Stimulated activated CD8-positive, alpha-beta memory T cell treated with anti-CD3 and anti-CD28 coated beads, Interleukin-15, amount 100 ng/mL, for 24 hours (primary cell): Measurements from ENCODE around the gene OR1F1.
"Not testable (repeated sequence)": the region's sequence is repeated elsewhere in the genome, so short reads cannot be mapped to it uniquely, and the experiment has no call there.

Source experiments
- DNase-seq: peaks from one replicate; pipeline ENCODE4 v3.0.0-alpha.2; 2020; ENCODE audit warnings: low read depth

Gene OR1F1

DNA sequence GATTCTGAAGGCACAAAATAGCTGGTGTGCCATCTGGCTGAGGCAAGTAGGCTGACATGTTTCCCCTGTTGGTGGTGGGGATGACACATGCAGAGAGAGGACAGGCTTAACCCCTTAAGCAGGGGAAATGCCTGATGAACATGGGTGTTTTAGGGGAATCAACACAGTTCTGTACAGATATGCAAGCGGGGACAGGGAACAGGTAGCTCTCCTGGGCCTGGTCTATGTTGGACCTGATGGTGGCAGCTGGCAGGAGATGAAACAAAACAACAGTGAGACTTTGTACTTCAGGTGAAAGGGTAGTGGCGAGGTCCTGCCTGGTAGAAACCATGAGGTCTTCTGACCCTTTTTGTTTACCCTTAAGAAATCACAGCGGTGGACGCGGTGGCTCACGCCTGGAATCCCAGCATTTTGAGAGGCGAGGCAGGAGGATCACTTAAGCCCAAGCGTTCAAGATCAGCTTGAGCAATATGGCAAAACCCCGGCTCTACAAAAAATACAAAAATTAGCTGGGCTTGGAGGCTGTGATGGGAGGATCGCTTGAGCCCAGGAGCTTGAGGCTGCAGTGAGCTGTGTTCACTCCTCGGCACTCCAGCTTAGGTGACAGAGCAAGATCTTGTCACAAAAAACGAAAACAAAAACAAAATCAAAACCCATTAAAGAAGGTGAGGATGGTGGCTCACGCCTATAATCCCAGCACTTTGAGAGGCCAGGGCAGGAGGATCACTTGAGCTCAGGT, 10.5 kb downstream of the OR1F1 start:
- DNase-seq: no peak

DNA sequence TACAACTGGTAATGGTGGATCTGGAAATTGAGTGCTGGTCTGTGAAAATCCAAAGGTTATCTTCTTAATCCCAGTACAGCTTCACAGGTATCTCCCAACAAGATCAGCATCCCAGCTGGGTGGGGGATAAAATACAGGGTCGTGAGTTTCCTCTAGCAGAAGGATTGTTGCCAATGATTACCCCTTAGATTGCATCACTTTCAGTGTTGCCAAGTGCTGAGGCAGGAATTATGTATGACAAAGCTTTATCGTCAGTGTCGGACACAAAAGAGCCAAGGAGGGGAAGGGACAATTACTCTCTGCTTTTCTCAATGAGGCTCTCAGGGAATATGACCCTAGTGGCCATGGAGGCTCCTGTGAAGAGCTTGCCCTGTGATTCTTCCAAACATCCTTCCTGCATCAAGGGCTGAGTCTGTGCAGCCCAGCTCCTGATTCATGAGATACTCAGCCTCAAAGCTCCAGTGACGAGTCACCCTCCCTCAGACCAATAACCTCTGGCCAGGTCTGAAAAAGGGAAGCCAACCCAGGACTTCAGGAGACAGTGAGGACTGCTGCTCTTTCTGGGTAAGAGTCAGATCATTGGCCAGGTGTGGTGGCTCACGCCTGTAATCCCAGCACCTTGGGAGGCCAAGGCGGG, 15.0 kb downstream of the OR1F1 start:
- DNase-seq: no peak

DNA sequence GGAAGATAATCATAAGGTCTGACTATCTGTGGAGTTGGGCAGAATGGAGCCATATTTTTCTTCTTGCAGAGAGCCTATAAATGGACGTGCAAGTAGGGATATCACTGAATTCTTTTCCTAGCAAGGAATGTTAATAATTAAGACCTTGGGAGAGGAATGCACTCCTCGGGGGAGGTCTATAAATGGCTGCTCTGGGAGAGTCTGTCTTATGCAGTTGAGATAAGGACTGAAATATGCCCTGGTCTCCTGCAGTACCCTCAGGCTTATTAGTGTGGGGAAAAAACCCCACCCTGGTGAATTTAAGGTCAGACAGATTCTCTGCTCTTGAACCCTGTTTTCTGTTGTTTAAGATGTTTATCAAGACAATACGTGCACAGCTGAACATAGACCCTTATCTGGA, 17.9 kb downstream of the OR1F1 start:
- not testable (repeated sequence) for DNase-seq

DNA sequence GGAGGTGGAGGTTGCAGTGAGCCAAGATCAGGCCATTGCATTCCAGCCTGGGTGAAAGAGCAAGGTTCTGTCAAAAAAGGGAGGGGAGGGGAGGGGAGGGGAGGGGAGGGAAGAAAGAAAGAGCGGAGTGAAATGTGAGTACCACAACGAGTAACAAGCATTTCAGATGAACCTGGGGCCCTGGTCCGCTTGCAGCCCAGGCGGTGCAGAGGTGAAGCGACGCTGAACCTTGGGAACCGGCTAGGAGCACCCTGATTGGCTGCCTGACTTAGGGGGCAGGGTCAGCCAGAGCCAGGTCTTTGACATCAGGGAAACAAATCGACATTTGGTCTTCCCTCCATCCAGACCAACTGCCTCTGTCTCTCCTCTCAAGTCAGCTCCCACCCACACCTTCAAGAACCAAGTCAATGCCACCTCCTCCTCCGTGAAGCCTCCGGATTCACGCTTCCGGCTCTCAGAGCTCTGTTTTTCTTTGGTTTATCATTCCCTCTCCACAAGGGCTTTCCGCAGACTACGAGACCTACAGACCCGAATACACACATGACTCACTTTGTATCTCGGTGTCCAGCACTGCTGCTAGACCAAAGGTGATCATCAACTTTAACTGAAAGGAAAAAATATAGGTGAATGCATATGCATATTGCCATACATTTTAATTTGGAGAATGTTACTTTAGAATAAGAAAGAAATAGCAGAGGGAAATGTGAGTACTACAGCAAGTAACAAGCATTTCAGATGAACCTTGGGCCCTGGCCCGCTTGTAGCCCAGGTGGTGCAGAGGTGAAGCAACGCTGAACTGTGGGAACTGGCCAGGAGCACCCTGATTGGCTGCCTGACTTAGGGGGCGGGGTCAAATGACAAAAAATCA, 19.3 kb downstream of the OR1F1 start:
- DNase-seq: no peak

DNA sequence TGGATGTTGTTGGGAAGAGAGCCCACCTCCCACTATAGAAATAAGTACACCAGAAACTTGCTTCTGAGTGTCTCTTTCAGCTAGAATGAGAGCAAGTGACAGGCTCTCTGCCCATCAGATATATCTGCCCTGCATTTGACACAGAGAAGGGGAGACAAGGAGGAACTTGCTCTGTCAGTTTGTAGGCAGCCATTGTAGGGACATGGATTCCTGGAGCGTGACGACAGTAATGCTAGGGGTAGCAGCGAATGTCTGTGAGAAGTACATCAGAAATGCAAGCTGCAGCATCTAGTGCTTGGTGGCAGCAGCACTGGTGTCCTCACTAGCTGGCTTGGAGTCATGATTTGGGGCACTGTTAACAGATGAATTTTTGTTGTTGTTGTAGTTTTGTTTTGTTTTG, 24.0 kb downstream of the OR1F1 start:
- no peak for DNase-seq

DNA sequence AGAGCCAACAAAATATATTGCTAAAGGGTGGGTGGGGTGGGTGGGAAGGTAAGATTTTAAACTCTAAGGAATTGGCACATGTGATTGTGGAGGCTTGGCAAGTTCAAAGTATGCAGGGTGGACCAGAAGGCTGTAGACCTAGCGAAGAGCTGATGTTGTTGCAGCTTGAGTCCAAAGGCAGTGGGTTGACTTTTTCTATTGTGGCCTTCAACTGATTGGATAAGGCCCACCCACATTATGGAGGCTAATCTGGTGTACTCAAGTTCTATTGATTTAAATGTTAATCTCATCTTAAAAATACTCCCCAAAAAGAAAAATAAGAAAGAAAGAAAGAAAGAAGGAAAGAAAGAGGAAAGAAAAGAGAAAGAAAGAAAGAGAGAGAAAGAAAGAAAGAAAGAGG, 24.6 kb downstream of the OR1F1 start:
- no peak for DNase-seq

DNA sequence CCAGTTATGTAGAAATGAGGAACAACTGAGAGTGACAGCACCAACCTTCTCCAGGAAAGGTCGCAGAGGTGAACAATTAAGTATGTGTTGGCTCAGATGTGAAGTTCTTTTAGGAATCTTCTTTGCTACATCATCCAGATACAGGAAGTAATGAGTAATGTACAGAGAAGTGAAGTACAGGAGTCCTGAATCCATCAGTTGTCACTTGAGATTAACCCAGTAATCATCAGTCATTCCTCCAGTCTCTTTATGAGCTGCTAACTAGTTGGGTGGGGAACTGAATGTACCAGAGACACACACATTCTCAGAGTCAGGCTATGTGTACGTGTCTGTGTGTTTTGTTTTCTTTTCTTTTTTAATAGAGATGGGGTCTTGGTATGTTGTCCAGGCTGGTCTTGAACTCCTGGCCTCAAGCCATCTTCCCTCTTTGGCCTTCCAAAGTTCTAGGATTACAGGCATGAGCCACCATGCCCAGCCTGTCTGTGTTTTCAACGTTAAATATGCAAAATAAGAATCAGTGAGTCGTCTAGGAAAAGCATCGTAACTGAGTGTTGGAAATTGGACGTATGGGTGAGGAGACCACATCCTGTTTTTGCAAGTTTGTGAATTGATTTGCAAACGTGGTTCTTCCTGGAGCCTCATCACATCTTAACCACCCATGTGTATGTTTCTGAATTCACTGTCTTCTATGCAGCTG, 27.0 kb downstream of the OR1F1 start:
- DNase-seq: no peak

DNA sequence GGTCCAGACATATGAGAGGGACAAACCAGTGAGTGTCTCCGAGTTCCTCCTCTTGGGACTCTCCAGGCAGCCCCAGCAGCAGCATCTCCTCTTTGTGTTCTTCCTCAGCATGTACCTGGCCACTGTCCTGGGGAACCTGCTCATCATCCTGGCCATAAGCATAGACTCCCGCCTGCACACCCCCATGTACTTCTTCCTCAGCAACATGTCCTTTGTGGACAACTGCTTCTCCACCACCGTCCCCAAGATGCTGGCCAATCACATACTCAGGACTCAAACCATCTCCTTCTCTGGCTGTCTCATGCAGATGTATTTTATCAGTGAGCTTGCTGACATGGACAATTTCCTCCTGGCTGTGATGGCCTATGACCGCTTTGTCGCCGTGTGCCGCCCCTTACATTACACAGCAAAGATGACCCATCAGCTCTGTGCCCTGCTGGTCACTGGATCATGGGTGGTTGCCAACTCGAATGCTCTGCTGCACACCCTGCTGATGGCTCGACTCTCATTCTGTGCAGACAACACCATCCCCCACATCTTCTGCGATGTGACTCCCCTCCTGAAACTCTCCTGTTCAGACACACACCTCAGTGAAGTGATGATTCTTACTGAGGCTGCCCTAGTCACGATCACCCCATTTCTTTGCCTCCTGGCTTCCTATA, 27.7 kb downstream of the OR1F1 start:
- no peak for DNase-seq

DNA sequence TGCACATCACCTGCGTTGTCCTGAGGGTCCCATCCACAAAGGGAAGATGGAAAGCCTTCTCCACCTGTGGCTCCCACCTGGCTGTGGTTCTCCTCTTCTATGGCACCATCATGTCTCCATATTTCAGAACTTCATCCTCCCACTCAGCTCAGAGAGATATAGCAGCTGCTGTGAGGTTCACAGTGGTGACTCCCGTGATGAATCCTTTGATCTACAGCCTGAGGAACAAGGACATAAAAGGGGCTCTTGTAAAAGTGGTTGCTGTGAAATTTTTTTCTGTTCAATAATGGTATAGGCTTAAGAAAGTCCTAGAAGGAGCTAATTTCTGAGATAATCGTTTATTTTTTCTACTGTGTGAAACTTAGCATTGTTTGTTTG, 28.2 kb downstream of the OR1F1 start:
- no peak for DNase-seq

DNA sequence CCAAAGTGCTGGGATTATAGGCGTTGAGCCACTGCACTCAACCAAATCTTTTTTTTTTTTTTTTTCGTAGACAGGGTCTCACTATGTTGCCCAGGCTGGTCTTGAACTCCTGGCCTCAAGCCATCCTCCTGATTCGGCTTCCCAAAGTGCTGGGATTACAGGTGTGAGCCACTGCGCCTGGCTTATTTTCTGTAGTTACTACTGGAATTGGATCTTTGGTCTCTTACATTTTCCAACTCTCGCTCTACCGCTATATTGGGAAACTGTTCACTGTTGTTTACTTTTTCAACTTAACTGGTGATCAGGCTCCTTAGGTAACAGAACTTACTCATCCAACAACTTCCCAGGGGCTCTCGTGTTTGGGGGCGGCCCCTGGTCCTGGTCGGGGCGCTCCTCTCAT, 32.8 kb downstream of the OR1F1 start:
- no peak for DNase-seq

DNA sequence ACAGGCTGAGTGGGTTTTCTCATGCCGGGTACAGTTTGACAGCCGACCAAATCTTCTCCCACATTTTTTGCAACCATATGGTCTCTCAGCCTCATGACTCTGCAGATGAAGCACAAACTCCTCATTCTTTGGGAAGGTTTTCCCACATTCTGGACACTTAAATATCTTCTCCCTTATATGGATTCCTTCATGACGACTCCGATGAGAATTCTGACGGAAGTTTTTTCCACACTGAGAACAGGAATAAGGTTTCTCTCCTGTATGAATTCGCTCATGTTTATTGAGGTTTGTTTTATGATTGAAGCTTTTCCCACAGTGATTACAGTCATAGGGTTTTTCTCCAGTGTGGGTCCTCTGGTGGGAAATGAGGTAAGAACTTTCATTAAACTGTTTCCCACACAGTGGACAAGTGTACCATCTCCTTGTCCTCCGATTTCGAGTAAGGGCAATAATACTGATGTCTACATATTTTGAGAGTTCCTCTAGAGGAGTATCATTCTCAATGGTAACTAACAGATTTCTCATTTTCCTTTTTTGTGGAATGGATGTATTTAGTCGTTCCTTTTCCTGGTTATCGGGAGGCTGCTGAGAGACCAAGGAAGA, 36.0 kb downstream of the OR1F1 start:
- no peak for DNase-seq

DNA sequence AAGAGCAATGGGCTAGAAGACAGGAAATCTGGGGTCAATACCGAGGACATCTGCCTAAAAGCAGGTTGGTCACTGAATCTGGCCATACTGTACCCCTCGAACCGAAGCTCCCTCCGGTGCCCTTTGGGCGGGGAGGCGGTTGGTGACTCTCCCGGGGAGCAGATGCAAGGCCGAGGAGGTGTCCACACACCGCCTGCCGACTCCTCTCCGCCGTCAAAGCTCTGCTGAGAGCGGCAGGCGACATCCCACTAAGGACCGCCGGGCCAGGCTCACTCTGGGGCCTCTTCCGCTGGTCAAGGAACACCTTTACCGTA, 46.5 kb downstream of the OR1F1 start:
- DNase-seq: no peak

DNA sequence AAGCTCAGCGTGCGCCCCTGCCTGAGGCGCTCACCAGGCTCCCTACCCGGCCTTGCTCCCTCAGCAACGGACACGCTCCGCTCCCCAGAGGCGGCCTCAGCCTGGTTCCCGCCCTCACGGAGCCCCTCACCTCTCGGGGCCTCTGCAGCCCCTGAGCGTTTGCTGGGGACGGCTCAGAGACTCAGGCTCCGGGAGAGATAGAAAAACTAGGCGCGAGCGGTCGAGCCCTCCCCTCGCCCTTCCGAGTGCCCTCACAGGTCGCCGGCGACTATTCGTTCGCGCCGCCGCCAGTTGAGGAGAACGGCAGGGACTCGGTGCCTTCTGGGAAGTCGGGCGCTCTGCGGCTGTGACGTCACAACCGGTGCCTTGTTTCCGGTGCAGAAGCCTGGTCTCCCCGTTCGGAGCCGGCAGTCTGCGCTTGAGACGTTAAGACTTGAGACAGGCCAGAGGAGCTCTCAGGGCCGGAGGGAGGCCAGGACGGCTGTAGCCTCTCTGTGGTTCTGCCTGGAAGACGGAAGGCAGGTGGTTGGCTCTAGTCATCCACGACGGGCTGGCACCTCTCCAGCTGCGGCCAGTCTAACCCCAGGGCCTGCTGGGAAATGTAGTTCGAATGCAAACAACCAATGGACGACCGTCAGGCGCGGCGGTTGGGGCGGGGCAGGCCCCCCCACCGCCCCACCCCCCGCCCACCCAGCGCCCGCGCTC, 47.0 kb downstream of the OR1F1 start, which contains the start of gene ZNF200:
Gene ZNF200 (minus strand): TSS at position 302 of the 705 bp plus-strand sequence. CDS start 1,403 bp downstream, outside the sequence.
- DNase-seq: peak; percentile 89

DNA sequence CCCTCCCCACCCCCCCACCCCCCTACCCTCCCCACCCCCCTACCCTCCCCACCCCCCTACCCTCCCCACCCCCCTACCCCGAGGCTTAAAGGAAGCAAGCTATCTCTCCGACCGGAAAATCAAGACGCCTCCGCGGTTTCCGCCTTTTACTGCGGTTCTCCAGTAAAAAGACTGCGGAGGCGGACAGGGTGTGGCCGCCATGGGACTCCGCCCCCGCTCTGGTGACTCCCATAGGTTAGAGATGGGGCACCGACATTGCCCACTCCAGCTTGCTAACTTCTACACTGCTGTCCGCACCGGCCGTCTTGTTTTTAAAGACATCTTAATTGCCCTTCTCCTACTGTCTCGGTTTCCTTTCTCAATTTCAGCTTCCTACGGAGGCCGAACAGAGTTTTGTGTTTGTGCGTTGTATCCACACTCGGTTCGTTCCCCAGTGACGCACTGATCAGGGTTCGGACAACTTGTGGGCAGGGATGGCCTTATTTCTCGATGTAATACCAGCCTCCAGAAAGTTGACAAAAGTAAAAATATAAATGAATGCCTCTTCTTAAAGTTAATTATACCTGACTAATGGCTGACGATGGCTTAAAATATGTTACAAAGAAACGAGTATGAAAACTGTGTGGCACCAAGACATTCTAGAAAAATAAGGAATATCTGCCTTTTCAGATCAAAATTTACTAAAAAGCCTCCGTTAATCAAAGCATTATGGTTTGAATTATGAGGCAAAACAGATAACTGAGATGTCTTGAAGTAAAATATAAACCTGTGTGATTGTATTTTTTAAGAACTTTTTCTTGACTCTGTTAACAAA, 48.1 kb downstream of the OR1F1 start:
- DNase-seq: no peak

DNA sequence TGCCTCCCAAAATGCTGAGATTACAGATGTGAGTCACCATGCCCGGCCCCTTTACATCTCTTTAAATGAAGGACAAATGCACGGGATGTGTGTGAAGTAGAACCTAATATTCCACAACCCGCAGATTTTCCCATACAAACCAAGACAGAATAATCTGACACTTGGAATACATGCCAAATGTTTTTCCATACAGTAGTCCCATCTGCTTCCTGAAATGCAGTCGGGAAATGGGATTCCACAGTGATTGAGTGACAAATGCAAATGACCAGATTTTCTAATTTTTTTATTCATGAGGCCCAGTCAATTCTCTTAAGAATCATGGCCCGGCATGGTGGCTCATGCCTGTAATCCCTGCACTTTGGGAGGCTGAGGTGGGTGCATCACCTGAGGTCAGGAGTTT, 53.8 kb downstream of the OR1F1 start:
- DNase-seq: no peak

DNA sequence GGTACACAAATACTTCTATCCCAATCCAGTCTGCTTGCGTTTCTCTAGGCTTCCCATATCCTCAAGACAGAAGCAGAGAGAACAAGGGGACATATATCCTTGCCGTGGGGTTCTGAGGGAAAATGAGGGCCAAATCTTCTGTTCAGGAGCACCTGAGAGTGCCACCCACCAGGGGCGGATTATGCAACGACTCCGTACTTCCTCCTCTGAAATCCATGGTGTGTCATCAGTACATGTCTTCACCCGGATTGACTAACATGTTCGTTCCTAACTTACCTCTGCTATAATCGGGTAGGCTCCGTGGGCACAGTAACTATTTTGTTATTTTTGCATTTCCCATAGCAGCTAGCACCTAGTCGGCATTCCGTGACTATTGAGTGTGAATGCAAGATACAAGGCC, 54.7 kb downstream of the OR1F1 start:
- DNase-seq: no peak

DNA sequence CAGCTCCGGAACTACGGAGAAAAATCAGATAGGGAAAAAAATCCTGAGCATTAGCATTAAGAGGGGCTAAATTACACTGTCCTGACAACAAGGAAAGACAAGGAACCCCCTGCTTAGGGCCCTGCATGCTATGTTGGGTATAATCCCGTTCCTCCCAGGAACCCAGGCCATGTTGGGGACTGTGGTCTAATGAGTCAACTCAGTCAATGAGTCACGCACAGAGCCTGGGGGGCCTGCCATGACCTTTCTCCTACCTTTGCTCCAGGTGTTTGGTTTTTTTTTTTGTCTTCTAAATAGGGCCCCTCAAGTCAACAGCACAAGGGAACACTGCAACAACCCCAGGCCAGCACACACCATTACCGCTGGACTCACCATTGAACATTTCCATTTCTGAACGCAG, 55.9 kb downstream of the OR1F1 start:
- DNase-seq: no peak

DNA sequence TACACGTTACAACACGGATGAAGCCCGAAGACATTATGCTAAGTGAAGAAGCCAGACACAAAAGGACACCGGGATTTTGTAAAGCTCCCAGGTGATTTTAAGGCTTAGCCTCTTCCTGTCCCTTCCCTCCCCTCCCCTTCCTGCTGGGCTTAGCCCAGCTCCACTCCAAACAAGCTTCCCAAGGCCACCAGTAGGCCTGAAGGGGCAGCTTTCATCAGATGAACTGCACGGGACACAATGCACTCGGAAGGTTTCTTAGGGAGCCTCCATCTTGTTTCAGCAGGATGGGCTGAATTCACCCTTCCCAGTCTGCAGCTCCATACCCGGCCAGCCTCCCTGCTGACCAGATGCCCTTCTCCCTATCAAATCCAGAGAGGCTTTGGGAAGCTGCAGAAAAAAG, 58.0 kb downstream of the OR1F1 start:
- DNase-seq: no peak

DNA sequence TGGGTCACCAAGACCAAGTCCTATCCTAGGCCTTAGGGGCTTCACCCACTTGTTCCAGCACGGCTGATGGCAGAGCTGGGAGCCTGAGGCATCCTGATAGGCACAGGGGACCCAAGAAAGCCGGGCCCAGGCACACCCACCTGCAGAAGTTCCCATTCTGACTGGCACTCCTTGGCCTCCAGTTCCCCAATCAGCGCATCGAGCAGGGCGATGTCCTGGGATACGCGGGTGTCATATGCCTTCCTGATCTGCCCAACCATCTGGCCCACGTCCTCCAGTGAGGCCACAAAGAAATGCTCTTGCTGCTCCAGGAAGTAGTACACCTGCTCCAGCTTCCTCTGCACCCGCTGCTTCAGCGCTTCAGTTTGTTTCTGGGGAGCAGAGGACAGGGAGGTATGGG, 58.9 kb downstream of the OR1F1 start:
- no peak for DNase-seq

DNA sequence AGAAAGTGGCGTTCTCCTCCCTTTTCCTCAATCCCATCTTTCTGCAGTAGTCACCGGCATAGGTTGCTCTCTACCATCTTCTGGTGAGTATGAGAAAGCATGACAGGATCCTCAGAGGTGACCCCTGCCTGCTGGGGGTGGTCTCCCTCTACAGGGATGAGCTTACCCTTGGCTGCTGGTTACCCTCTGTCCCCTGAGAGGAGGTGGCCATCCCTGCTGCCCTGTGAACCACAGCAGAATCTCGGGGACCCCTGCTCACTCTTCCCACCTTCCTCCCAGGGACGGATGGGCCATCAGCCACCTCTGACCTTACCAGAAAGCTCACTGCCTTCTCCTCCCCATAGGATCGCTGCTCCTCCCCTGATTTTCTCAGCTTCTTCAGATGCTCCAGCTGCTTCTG, 60.6 kb downstream of the OR1F1 start:
- no peak for DNase-seq
